SK-N-SH (cell line): ENCODE measurements around the gene EIF2B4.

ENCODE experiments used
- EP300 ChIP-seq, 2 experiments: IDR thresholded peaks; 2 replicates each; pipeline versions ENCODE4 v1.4.0 to v1.6.1; 2012; ENCODE audit warnings: borderline replicate concordance in 1 of 2, low read depth in 1 of 2, low read length in 1 of 2
- GABPA ChIP-seq: IDR thresholded peaks from 2 replicates; pipeline ENCODE4 v1.4.0; 2012; ENCODE audit warnings: low read depth, mild to moderate bottlenecking
- POLR2AphosphoS5 ChIP-seq: IDR thresholded peaks from 2 replicates; pipeline ENCODE4 v1.6.1; 2012; ENCODE audit warnings: low read depth, low read length
- TAF1 ChIP-seq: IDR thresholded peaks from 2 replicates; pipeline ENCODE4 v1.6.1; 2012; ENCODE audit warnings: low read depth, mild to moderate bottlenecking, low read length, moderate library complexity, borderline replicate concordance
- USF1 ChIP-seq: IDR thresholded peaks from 2 replicates; pipeline ENCODE4 v1.4.0; 2012; ENCODE audit warnings: low read depth, borderline replicate concordance
- USF2 ChIP-seq: fragments of 150-350 bp; IDR thresholded peaks from 2 replicates; pipeline ENCODE4 v1.6.1; 2017; ENCODE audit warnings: antibody characterized with exemption, low read length, low read depth, borderline replicate concordance
- TF ChIP-seq, protein P1 (sequence below): fragments of 200-600 bp; sonication (generic); IDR thresholded peaks from 2 replicates; pipeline ENCODE4 v1.6.1; 2017; ENCODE audit warnings: antibody characterized with exemption, mild to moderate bottlenecking, moderate library complexity
- TF ChIP-seq, protein P2 (sequence below): IDR thresholded peaks from 2 replicates; pipeline ENCODE4 v1.4.0; 2012; ENCODE audit warnings: low read depth, borderline replicate concordance

- TF ChIP-seq TAF1 (no peak), POLR2AphosphoS5 (no peak), EP300 (IDR thresholded peaks at IDR 0.05; ENCODE audit: borderline replicate concordance in 1 of 2, low read depth in 1 of 2, low read length in 1 of 2) (no peak), GABPA (no peak), USF1 (no peak), USF2 (no peak)
- TF ChIP-seq, protein P1, sequence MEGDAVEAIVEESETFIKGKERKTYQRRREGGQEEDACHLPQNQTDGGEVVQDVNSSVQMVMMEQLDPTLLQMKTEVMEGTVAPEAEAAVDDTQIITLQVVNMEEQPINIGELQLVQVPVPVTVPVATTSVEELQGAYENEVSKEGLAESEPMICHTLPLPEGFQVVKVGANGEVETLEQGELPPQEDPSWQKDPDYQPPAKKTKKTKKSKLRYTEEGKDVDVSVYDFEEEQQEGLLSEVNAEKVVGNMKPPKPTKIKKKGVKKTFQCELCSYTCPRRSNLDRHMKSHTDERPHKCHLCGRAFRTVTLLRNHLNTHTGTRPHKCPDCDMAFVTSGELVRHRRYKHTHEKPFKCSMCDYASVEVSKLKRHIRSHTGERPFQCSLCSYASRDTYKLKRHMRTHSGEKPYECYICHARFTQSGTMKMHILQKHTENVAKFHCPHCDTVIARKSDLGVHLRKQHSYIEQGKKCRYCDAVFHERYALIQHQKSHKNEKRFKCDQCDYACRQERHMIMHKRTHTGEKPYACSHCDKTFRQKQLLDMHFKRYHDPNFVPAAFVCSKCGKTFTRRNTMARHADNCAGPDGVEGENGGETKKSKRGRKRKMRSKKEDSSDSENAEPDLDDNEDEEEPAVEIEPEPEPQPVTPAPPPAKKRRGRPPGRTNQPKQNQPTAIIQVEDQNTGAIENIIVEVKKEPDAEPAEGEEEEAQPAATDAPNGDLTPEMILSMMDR, result no peak
- TF ChIP-seq, protein P2, sequence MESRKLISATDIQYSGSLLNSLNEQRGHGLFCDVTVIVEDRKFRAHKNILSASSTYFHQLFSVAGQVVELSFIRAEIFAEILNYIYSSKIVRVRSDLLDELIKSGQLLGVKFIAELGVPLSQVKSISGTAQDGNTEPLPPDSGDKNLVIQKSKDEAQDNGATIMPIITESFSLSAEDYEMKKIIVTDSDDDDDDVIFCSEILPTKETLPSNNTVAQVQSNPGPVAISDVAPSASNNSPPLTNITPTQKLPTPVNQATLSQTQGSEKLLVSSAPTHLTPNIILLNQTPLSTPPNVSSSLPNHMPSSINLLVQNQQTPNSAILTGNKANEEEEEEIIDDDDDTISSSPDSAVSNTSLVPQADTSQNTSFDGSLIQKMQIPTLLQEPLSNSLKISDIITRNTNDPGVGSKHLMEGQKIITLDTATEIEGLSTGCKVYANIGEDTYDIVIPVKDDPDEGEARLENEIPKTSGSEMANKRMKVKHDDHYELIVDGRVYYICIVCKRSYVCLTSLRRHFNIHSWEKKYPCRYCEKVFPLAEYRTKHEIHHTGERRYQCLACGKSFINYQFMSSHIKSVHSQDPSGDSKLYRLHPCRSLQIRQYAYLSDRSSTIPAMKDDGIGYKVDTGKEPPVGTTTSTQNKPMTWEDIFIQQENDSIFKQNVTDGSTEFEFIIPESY, result no peak
Observed at GRCh38 chr2:27354597-27354927, 15.6 kb downstream of the EIF2B4 start.
